ENCODE results near the gene CMTM2.
"Not testable (repeated sequence)": the region's sequence is repeated elsewhere in the genome, so short reads cannot be mapped to it uniquely, and the experiment has no call there.

CMTM2 gene

DNA sequence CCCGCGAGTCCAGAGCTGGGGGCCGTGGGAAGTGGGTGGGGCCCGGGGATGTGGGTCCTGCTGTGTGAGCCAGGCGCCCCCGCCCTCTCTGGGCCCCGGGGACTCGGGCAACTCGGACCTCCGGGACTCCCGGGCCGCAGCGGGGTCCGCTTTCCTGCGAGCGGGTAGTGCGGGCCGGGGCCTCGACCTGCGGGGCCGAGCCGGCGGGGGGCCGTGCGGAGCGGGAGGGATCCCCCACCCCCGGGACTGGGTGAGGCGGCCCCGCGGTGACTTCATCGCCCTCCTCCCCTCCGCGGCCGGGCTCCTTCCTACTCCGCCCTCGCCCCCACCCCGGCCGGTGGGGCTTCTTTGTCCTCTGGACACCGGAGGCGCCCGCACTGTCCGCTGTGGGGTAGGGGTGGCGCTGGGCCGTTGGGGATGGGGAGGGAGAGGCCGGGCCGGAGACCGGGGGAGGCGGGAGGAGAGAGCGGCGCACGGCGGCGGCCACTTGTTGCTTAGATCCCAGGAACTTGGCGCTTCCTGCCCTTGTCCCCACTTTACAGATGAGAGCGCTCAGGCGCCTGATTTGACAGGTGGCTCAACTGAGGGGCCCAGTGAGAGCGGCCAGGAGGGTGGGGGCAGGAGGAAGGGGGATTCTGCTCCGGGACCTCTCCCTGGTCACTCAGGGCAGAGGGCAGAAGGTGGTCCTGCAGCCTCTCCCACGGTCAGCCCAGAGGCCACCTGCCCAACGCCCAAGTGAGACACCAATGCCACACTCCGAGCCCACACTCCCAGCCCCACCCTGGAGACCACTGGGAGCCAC is 26.1 kb downstream of the CMTM2 start:
- Mint-ChIP-seq H3K4me1 (ENCODE audit: low read depth) (peaks cover 41% of the 10 kb centered on the region), H3K27ac (no peak overlapping the region), H3K27me3 (no peaks in the 10 kb centered on the region)

DNA sequence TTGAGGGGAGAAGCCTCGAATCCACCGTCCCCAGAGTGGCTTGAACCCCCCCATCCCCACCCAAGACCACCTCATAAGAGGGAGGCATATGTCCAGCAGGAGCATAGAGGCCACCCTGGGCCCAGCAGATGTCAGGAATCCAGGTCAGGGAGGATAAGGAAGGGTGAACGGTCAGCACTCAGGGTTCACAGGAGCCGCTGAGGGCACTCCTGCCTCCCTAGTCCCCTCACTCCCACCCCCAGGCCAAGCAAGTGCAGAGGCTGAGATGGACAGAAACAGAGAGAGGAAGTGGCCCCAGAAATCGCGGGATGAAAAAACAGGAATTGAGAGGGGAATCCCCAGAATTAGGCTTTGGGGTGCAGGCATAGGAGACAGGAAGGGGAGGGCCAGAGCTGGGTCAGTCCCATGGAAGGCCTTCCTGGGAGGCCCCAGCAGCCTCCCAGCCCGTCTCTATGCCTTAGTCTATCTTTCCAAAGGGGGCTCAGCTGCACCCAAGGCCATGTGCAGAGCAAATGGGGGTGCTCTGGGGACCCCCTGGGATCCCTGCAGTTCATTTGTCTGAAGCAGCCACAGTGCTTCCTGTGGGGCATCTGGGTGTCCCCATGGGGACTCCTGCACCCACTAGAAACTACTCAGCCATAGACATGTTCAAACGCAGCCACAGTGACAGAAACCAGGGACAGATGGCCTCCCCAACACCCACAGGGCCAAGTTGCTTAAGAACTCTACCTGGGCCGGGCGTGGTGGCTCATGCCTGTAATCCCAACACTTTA is 26.9 kb downstream of the CMTM2 start:
- Mint-ChIP-seq H3K4me1 (ENCODE audit: low read depth) (peaks cover 41% of the 10 kb centered on the region), H3K36me3 (ENCODE audit: low read depth) (peaks cover 18% of the 10 kb centered on the region), H3K27me3 (no peaks in the 10 kb centered on the region), H3K4me3 (peak overlapping the region; percentile 74), H3K9me3 (no peaks in the 10 kb centered on the region), H3K27ac (peak overlapping the region; percentile 72)

More for the DNA sequence above, 26.1 kb downstream of the CMTM2 start:
- peaks cover 3% of the 10 kb centered on the region for H3K9me3 Mint-ChIP-seq
- H3K4me3 Mint-ChIP-seq, result peak overlapping the region; percentile 88
- peaks cover 17% of the 10 kb centered on the region for H3K36me3 Mint-ChIP-seq (ENCODE audit: low read depth)

DNA sequence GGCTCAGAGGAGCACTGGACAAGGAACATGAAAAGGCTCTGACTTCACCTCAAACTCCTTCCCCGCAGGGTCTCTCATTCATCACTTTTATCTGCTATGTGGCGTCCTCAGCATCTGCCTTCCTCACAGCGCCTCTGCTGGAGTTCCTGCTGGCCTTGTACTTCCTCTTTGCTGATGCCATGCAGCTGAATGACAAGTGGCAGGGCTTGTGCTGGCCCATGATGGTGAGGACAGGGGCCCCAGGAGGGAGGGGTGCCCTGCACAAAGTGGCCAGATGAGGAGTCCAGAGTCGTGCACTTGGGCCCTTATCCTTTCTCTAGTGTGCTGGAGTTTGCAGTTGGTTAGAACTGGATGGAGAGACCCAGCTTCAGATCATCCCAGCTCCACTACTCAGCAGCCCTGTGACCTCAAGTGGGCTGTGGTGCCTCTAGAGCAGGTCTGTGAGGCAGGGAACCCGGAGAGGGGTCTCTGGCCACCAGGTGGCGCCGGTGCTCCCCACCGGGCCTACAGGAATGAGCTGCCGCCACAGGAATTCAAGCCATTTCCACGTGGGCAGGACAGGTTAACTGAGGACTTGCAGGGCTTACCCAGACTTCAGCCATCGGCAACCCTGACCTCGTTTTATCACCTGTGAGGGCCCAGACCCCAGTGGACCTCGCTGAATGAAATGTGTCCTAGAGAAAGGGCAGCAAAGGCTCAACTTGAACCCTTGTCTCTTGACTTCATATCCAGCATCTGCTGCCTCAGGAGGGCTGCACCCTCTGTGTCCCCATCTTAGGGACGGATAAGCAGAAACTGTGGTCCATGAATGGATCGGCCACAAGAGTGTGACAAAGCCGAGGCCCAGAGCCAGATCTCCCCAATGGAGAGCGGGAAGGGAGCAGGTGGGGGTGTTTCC is 29.2 kb downstream of the CMTM2 start:
- Mint-ChIP-seq H3K4me1 (ENCODE audit: low read depth) (peaks cover 36% of the 10 kb centered on the region), H3K36me3 (ENCODE audit: low read depth) (peaks cover 23% of the 10 kb centered on the region), H3K4me3 (no peak overlapping the region), H3K27me3 (no peaks in the 10 kb centered on the region), H3K27ac (peak overlapping the region; percentile 40), H3K9me3 (no peaks in the 10 kb centered on the region)

DNA sequence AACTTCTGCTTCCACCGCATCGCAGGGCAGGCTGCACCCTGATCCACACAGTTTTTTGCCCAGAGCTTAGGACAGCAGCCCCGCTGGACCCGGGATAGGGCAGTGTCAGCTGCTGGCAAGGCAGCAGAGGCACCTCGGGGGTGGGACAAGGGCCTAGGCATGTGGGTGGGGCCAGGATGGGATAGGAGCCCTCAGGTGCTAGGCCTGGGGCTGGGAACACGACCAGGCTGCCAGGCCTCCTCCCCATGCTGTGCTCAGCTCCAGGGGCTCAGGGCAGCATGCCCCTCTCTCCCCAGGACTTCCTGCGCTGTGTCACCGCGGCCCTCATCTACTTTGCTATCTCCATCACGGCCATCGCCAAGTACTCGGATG is 29.9 kb downstream of the CMTM2 start:
- peaks cover 30% of the 10 kb centered on the region for H3K4me1 Mint-ChIP-seq (ENCODE audit: low read depth)
- no peak overlapping the region for H3K4me3 Mint-ChIP-seq
- no peaks in the 10 kb centered on the region for H3K27me3 Mint-ChIP-seq
- H3K27ac Mint-ChIP-seq, result no peak overlapping the region
- no peaks in the 10 kb centered on the region for H3K9me3 Mint-ChIP-seq
- H3K36me3 Mint-ChIP-seq (ENCODE audit: low read depth), result peaks cover 25% of the 10 kb centered on the region

GRCh38 chr16:66610111-66610820 is 31.0 kb downstream of the CMTM2 start:
- peaks cover 30% of the 10 kb centered on the region for H3K4me1 Mint-ChIP-seq (ENCODE audit: low read depth)
- H3K27ac Mint-ChIP-seq, result peak overlapping the region; percentile 21
- peaks cover 25% of the 10 kb centered on the region for H3K36me3 Mint-ChIP-seq (ENCODE audit: low read depth)
- H3K9me3 Mint-ChIP-seq, result no peaks in the 10 kb centered on the region
- no peaks in the 10 kb centered on the region for H3K27me3 Mint-ChIP-seq
- H3K4me3 Mint-ChIP-seq, result no peak overlapping the region

- H3K36me3 Mint-ChIP-seq (ENCODE audit: low read depth), result peaks cover 25% of the 10 kb centered on the region
- not testable (repeated sequence) for H3K27ac Mint-ChIP-seq, H3K27me3 Mint-ChIP-seq
These were observed 32.6 kb downstream of the CMTM2 start for GRCh38 chr16:66611911-66612310.

GRCh38 chr16:66612422-66612821 is 33.2 kb downstream of the CMTM2 start:
- Mint-ChIP-seq H3K4me1 (ENCODE audit: low read depth) (peaks cover 12% of the 10 kb centered on the region), H3K36me3 (ENCODE audit: low read depth) (peaks cover 24% of the 10 kb centered on the region), H3K9me3 (no peaks in the 10 kb centered on the region), H3K27me3 (no peaks in the 10 kb centered on the region), H3K4me3 (no peak overlapping the region), H3K27ac (no peak overlapping the region)

More at GRCh38 chr16:66611911-66612310, 32.6 kb downstream of the CMTM2 start:
- H3K4me1 Mint-ChIP-seq (ENCODE audit: low read depth), result peaks cover 18% of the 10 kb centered on the region
- H3K9me3 Mint-ChIP-seq, H3K4me3 Mint-ChIP-seq: not testable (repeated sequence)

DNA sequence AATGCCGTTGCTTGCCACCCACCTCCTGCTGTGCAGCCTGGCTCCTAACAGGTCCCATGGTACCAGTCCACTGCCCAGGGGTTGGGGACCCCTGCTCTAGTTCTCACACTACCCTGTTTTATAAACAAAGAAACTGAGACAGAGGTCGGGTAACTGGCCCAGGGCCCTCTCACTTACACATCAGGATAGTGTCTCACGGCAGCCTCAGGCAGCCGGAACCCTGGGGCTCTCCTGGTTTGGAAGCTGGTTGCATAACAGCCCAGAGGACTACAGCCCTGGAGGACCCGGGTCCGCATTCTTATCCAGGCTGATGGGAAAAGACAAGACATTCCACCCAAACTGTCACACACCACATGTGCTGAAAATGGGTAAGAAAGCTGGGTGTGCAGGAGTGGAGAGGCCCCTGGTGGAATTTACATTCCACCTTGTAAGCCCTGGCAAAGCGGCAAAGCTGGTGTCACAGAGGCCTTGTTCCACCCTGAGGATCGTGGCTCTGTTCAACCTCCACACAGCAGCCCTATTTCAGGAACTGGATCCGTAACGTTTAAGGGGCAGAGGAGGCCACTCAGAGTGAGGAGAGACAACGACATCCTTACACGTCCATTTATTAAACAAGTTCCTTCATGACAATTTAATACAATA is 35.0 kb downstream of the CMTM2 start:
- H3K4me1 Mint-ChIP-seq (ENCODE audit: low read depth), result peaks cover 2% of the 10 kb centered on the region
- H3K36me3 Mint-ChIP-seq (ENCODE audit: low read depth), result peaks cover 22% of the 10 kb centered on the region
- no peaks in the 10 kb centered on the region for H3K27me3 Mint-ChIP-seq
- no peak overlapping the region for H3K4me3 Mint-ChIP-seq
- H3K27ac Mint-ChIP-seq, result no peak overlapping the region
- H3K9me3 Mint-ChIP-seq, result no peaks in the 10 kb centered on the region

DNA sequence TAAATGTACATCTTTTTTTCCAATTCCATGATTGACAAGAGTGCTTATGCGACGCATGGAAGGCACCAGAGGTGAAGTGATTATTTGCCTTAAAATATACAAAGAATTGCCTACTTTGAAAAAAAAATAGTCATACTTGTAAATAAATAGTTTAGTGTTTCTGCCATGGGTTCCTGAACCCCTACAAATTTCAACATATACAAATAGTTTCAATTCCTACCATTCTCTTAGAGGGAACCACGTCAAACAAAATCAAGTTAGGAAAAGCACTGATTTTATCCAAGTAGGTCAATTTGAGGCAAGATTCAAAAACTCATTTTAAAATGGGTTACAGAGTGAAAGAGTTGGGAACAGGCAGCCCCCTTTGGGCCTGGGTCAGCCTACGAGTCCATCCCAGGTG is 36.9 kb downstream of the CMTM2 start:
- Mint-ChIP-seq H3K36me3 (ENCODE audit: low read depth) (peaks cover 8% of the 10 kb centered on the region), H3K27ac (no peak overlapping the region), H3K4me1 (ENCODE audit: low read depth) (peaks cover 9% of the 10 kb centered on the region), H3K4me3 (no peak overlapping the region), H3K9me3 (no peaks in the 10 kb centered on the region), H3K27me3 (no peaks in the 10 kb centered on the region)

DNA sequence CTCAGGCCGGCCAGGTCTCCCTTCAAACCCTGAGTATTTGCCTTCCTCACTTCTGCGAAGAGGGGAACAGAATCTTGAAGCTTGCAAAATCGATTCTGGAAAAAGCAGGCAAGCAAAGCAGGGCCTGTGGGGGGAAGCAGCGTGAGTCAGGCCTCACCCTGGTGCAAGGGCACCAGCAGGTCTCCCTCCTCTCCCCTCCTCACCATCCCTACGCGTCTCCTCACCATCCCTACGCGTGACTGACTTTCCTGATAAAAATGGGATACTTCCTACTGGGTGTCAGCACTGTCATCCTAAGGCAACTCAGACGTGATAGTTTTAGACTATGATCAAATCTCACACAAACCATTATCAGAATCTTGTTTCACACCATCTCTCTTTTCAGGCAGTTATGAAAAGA is 37.3 kb downstream of the CMTM2 start:
- no peaks in the 10 kb centered on the region for H3K9me3 Mint-ChIP-seq
- no peak overlapping the region for H3K27ac Mint-ChIP-seq
- peaks cover 8% of the 10 kb centered on the region for H3K36me3 Mint-ChIP-seq (ENCODE audit: low read depth)
- peaks cover 9% of the 10 kb centered on the region for H3K4me1 Mint-ChIP-seq (ENCODE audit: low read depth)
- H3K27me3 Mint-ChIP-seq, result no peaks in the 10 kb centered on the region
- no peak overlapping the region for H3K4me3 Mint-ChIP-seq

DNA sequence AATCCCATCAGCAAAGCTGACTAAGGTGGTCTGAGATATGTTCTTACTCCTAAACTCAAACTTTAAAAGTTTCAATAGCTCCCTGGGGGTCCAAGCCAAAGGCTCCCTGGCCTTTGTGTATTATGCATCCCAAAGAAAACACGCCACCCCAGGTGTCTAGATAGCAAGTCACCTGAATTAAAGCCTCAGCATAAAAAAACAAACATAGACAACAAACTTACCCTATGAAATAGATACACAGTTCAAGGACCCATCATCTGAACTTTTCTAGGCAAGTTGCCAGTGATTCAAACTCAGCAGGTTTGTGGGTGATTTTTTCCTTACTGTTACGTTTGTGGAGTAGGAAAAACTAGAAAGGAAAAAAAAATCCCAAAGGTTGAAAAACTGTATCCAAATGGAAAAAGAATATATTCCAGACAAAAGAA is 37.8 kb downstream of the CMTM2 start:
- no peaks in the 10 kb centered on the region for H3K27me3 Mint-ChIP-seq
- no peaks in the 10 kb centered on the region for H3K9me3 Mint-ChIP-seq
- no peak overlapping the region for H3K4me3 Mint-ChIP-seq
- peaks cover 7% of the 10 kb centered on the region for H3K36me3 Mint-ChIP-seq (ENCODE audit: low read depth)
- no peak overlapping the region for H3K27ac Mint-ChIP-seq
- peaks cover 9% of the 10 kb centered on the region for H3K4me1 Mint-ChIP-seq (ENCODE audit: low read depth)

DNA sequence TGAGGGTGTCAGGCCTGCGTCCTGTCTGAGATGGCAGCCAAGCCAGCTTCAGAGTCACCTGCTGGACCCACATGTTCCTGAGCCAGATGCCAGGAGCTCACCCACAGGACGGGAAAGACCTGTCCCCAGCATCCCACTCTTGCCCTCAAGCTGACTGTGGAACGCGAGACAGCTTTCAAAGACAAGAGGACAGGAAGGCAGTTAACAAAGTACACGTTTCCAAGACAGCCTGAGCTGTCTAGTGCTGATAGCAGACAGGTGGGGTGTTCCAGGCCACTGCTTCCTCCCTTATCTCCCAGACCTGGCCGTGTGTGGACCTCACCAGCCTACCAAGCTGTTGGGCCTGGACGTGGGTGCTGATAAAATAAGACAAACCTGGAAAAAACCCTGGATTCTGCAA is 38.5 kb downstream of the CMTM2 start:
- Mint-ChIP-seq H3K4me3 (no peak overlapping the region), H3K4me1 (ENCODE audit: low read depth) (peaks cover 9% of the 10 kb centered on the region), H3K27ac (no peak overlapping the region), H3K36me3 (ENCODE audit: low read depth) (peaks cover 4% of the 10 kb centered on the region), H3K9me3 (no peaks in the 10 kb centered on the region), H3K27me3 (no peaks in the 10 kb centered on the region)

- Mint-ChIP-seq H3K27me3 (no peaks in the 10 kb centered on the region), H3K4me1 (ENCODE audit: low read depth) (peaks cover 9% of the 10 kb centered on the region), H3K36me3 (ENCODE audit: low read depth) (no peaks in the 10 kb centered on the region), H3K27ac (peak overlapping the region; percentile 13), H3K9me3 (no peaks in the 10 kb centered on the region), H3K4me3 (no peak overlapping the region)
These were observed 39.5 kb downstream of the CMTM2 start for GRCh38 chr16:66618588-66619375.

All from stimulated activated naive CD8-positive, alpha-beta T cell treated with anti-CD3 and anti-CD28 coated beads, Interleukin-15, Interleukin-2, amounts not matched to agents 100 ng/mL and 50 ng/mL, for 24 hours (primary cell).